Vagina (tissue), 2 donors: ENCODE data around the gene ZNF207. TPM values are rescaled to one million over a fixed set of nuclear protein-coding genes. Genes with fewer than 3 reads are reported as not detected.

Source experiments
- DNase-seq, 2 donors: peaks; one replicate each; pipeline ENCODE4 v3.0.0-alpha.2; 2017; ENCODE audit errors: extremely low spot score in 2 of 2
- H3K27ac ChIP-seq: fragments of 200-600 bp; sonication (generic); one replicate; pipeline ENCODE4 v1.5.1; 2019
- H3K27me3 ChIP-seq: fragments of 200-600 bp; sonication (generic); one replicate; pipeline ENCODE4 v1.5.1; 2019
- H3K36me3 ChIP-seq, 2 donors: fragments of 200-600 bp; sonication (generic); one replicate each; pipeline ENCODE4 v1.5.1; 2017 to 2019
- H3K4me1 ChIP-seq: fragments of 200-600 bp; sonication (generic); one replicate; pipeline ENCODE4 v1.5.1; 2019
- H3K4me3 ChIP-seq, 2 donors: fragments of 200-600 bp; sonication (generic); 1 replicate in 1 of 2; 2 replicates in 1 of 2; pipeline ENCODE4 v1.5.1; 2016 to 2019
- H3K9me3 ChIP-seq: fragments of 200-600 bp; sonication (generic); one replicate; pipeline ENCODE4 v1.5.1; 2019
- CTCF ChIP-seq, 3 experiments: fragments of 450-650 bp in 2 of 3; fragments of 200-600 bp in 1 of 3; sonication (generic) in 1 of 3; IDR thresholded peaks; one replicate each; pipeline ENCODE4 v1.5.1; 2017 to 2019; ENCODE audit warnings: antibody characterized with exemption in 3 of 3, mild to moderate bottlenecking in 2 of 3, moderate library complexity in 2 of 3
- POLR2A ChIP-seq, 2 donors: fragments of 450-650 bp; IDR thresholded peaks; one replicate each; pipeline ENCODE4 v1.6.1; 2017; ENCODE audit warnings: antibody characterized with exemption in 2 of 2, mild to moderate bottlenecking in 2 of 2, moderate library complexity in 2 of 2
- POLR2AphosphoS5 ChIP-seq, 2 donors: sonication (generic); formaldehyde crosslinking; IDR thresholded peaks; one replicate each; pipeline ENCODE4 v1.9.0; 2017; ENCODE audit warnings: antibody characterized with exemption in 2 of 2, mild to moderate bottlenecking in 2 of 2, low read depth in 1 of 2; ENCODE audit not compliant: insufficient read depth in 1 of 2
- intact Hi-C: fragments of 100-400 bp; cut with DNase I; formaldehyde crosslinking; loops from one replicate; pipeline ENCODE4 v1.15.1; 2023
- total RNA-seq: library from RNA; depleted of rRNA; stranded (reverse); fragments of >200 nt; gene quantifications from one replicate; pipeline ENCODE4 v1.2.3, GENCODE V29; 2016

ZNF207 gene
- total RNA-seq, 1 donor from 2014 or later, result 193 TPM

DNA sequence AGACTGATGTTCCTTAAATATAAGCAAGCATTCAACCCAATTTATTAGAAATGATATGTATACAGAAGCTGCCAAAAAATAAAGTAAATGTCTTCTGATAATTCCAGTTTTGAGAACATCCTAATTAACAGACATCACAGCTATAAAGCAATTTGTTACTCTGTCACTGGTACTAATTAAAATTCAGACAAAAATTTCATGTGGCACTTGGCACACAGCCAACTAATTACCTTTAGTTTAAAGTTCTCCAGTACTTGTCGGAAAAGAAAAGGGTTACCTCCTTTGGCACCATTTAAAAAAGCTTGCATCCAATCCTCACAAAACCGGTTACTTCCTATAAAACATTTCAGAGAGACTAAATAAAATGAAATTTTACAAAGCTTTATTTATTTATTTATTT, 16.8 kb upstream of the ZNF207 start:
- intact Hi-C loops, result no loop called here
- Histone ChIP-seq H3K36me3 (peaks cover 4 to 47% of the 10 kb centered on the region in 2 donors), H3K27ac (no peak overlapping the region), H3K4me3 (no peak overlapping the region), H3K27me3 (no peaks in the 10 kb centered on the region), H3K4me1 (no peaks in the 10 kb centered on the region), H3K9me3 (no peaks in the 10 kb centered on the region)
- TF ChIP-seq CTCF (IDR thresholded peaks at IDR 0.05) (no peak), POLR2AphosphoS5 (IDR thresholded peaks at IDR 0.05; ENCODE audit: insufficient read depth in 1 of 2, low read depth in 1 of 2) (no peak), POLR2A (IDR thresholded peaks at IDR 0.05) (no peak)
- no peak for DNase-seq

- Histone ChIP-seq H3K36me3 (peaks cover 4 to 62% of the 10 kb centered on the region in 2 donors), H3K27me3 (no peaks in the 10 kb centered on the region), H3K4me3 (no peak overlapping the region), H3K9me3 (no peaks in the 10 kb centered on the region), H3K27ac (no peak overlapping the region), H3K4me1 (no peaks in the 10 kb centered on the region)
- TF ChIP-seq POLR2AphosphoS5 (IDR thresholded peaks at IDR 0.05; ENCODE audit: insufficient read depth in 1 of 2, low read depth in 1 of 2) (no peak), CTCF (IDR thresholded peaks at IDR 0.05) (no peak), POLR2A (IDR thresholded peaks at IDR 0.05) (no peak)
- intact Hi-C loops, result no loop called here
- no peak for DNase-seq
These were observed 14.9 kb upstream of the ZNF207 start for GRCh38 chr17:32335046-32335445.

DNA sequence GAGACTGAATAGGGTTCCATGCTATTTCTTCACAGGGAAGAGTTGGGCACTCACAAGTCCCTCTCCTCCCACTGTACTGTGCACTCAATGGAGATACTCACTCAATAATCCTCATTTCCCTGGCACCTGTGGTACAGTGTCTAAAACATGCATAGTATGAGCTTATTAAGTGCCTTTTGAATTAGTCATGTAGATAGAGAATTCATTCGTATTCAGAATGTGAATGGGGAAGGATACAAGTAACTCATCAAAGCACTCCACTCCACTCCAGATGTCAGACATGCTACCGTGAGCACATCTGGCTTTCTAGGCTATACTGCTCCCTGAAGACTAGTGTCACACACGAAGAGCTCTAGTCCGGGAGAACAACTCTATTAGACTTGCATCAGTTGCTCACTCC, 14.3 kb upstream of the ZNF207 start:
- TF ChIP-seq POLR2AphosphoS5 (IDR thresholded peaks at IDR 0.05; ENCODE audit: insufficient read depth in 1 of 2, low read depth in 1 of 2) (no peak), CTCF (IDR thresholded peaks at IDR 0.05) (no peak), POLR2A (IDR thresholded peaks at IDR 0.05) (no peak)
- intact Hi-C loops, result no loop called here
- Histone ChIP-seq H3K27ac (no peak overlapping the region), H3K36me3 (peaks cover 4 to 62% of the 10 kb centered on the region in 2 donors), H3K4me1 (peaks cover 2% of the 10 kb centered on the region), H3K4me3 (no peak overlapping the region), H3K9me3 (no peaks in the 10 kb centered on the region), H3K27me3 (no peaks in the 10 kb centered on the region)
- DNase-seq, result no peak

DNA sequence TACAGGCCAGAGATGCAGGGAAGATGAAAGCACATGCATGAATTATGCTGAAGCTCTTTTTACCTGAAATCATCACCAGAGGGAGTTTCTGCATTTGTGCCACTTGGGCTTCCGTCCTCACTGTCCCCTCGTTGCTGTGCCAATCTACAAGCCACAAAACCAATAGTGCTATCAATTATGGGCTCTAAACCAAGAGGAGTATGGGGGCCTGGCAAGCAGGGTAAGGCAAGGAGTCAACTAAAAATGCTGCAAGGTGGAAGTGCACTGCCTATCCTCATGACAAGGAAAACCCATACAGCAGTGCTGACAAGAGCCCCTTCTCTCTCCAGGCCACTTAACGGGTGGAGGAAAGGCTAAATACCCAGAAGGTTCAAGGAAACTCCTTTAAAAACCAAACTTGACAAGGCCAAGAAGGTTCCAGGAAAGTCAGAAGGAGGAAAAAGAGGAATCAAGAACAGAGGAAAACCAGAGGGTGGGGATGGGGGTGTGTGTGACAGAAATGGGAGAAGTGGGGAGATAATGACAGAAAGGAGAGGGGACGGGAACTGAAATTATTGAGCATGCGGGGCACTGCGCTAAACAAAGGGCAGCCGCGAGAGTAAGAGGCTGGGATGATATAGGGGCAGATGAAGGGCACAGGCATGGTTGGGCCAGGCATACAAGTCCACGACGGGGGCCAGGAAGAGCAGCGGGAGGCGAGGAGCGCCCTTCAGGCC, 8.7 kb upstream of the ZNF207 start:
- intact Hi-C loops, result no loop called here
- Histone ChIP-seq H3K36me3 (peaks cover 0 to 31% of the 10 kb centered on the region in 2 donors), H3K9me3 (no peaks in the 10 kb centered on the region), H3K27ac (peak overlapping the region; percentile 68), H3K27me3 (no peaks in the 10 kb centered on the region), H3K4me1 (peaks cover 12% of the 10 kb centered on the region), H3K4me3 (peak overlapping the region; percentile 55 to 66)
- no peak for DNase-seq
- TF ChIP-seq POLR2A (IDR thresholded peaks at IDR 0.05) (no peak), POLR2AphosphoS5 (IDR thresholded peaks at IDR 0.05; ENCODE audit: insufficient read depth in 1 of 2, low read depth in 1 of 2) (no peak), CTCF (IDR thresholded peaks at IDR 0.05) (no peak)

DNA sequence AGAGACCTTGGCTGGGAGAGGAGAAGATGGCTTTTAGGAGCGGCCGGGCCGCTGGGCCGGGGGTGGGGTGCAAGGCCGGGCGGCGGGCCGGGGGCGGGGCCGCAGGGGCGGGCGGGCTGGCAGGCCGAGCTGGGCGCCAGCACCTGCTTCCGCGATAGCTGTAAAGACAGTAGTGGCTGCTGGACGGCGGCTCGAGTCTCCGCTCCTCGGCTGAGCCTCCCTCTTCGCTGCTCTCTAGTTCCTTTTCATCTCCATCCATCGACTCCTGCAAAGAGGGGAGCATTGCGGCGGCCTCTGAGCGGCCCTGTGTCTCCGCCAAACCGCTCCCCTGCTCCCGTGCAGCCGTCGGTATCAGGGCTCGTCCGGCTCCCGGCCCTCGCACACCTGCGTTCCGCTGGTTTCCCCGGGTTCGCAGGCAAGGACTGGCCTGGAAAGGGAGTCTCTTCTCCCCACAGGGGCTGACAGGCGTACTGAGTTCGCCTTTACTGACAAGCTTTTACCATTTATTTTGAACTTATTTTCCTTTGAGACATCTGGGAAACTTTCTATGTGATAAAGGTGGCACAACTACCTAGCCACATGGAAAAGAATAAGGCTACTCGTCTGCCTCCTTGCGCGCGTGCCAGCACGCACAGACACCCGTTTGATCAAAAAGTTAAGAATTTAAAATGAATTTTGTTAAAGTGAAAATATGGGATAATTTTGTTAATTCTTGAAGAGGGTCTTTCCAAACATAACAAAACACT, 7.9 kb upstream of the ZNF207 start, which contains the start of gene C17orf75:
Gene C17orf75, minus strand, starts transcription at position 317 of the 746 bp plus-strand sequence. Its CDS starts 34 bp downstream, at position 283.
- H3K9me3 ChIP-seq, result no peaks in the 10 kb centered on the region
- no peak for DNase-seq
- H3K27ac ChIP-seq, result peak within 1 kb of the TSS; percentile 68
- H3K36me3 ChIP-seq, result peaks cover 0 to 24% of the 10 kb centered on the region in 2 donors
- H3K27me3 ChIP-seq, result no peaks in the 10 kb centered on the region
- intact Hi-C loops, result no loop called here
- H3K4me1 ChIP-seq, result peaks cover 12% of the 10 kb centered on the region
- TF ChIP-seq POLR2AphosphoS5 (IDR thresholded peaks at IDR 0.05; ENCODE audit: insufficient read depth in 1 of 2, low read depth in 1 of 2), result peak; percentile 70 to 78
- TF ChIP-seq CTCF (IDR thresholded peaks at IDR 0.05), result no peak
- no peak for TF ChIP-seq POLR2A (IDR thresholded peaks at IDR 0.05)
- peak within 1 kb of the TSS; percentile 55 to 66 for H3K4me3 ChIP-seq
